Kasumi-1 (cell line): Measurements from ENCODE around the gene KRTAP1-4.
"Not testable (repeated sequence)": the region's sequence is repeated elsewhere in the genome, so short reads cannot be mapped to it uniquely, and the experiment has no call there.

Experiments used
- DNase-seq, 2 experiments: peaks; one replicate each; lab custom pipeline; 2025; lab: John Stamatoyannopoulos, UW

KRTAP1-4 gene

GRCh38 chr17:41046735-41047465 lies 16.9 kb upstream of the KRTAP1-4 start, which contains the start of gene KRTAP2-1:
KRTAP2-1 (minus strand) TSS chr17:41047316; CDS start chr17:41047267, 49 bp downstream.
- not testable (repeated sequence) for DNase-seq

GRCh38 chr17:41042953-41043352 lies 13.0 kb upstream of the KRTAP1-4 start:
- DNase-seq: no peak

- DNase-seq: not testable (repeated sequence)
Observed at GRCh38 chr17:41040783-41041571, 11.0 kb upstream of the KRTAP1-4 start, which contains the start of gene KRTAP1-1. KRTAP1-1 (minus strand) TSS chr17:41041450; CDS start chr17:41041397, 53 bp downstream.

GRCh38 chr17:41037853-41038350 lies 7.9 kb upstream of the KRTAP1-4 start:
- no peak for DNase-seq

- DNase-seq: not testable (repeated sequence)
Observed at GRCh38 chr17:41034346-41034935, 4.4 kb upstream of the KRTAP1-4 start, which contains the start of gene KRTAP1-3. KRTAP1-3 (minus strand) TSS chr17:41034874; CDS start chr17:41034821, 53 bp downstream.

GRCh38 chr17:41026715-41027471 lies 3.1 kb downstream of the KRTAP1-4 start, which contains the start of gene KRTAP1-5:
KRTAP1-5 (minus strand) TSS chr17:41027208; CDS start chr17:41027155, 53 bp downstream.
- no peak for DNase-seq

GRCh38 chr17:41024697-41025096 lies 5.3 kb downstream of the KRTAP1-4 start:
- DNase-seq: no peak

- DNase-seq: no peak
Observed at GRCh38 chr17:41020336-41020735, 9.7 kb downstream of the KRTAP1-4 start.

- DNase-seq: no peak
Observed at GRCh38 chr17:41019415-41019814, 10.6 kb downstream of the KRTAP1-4 start.

GRCh38 chr17:41018541-41018940 lies 11.5 kb downstream of the KRTAP1-4 start:
- DNase-seq: no peak

- no peak for DNase-seq
Observed at GRCh38 chr17:41016578-41017215, 13.3 kb downstream of the KRTAP1-4 start.

- no peak for DNase-seq
Observed at GRCh38 chr17:41015454-41015853, 14.5 kb downstream of the KRTAP1-4 start.

- DNase-seq: no peak
Observed at GRCh38 chr17:41013606-41014005, 16.4 kb downstream of the KRTAP1-4 start.

- no peak for DNase-seq
Observed at GRCh38 chr17:41013181-41013580, 16.8 kb downstream of the KRTAP1-4 start.

- no peak for DNase-seq
Observed at GRCh38 chr17:41012326-41013120, 17.5 kb downstream of the KRTAP1-4 start.

GRCh38 chr17:41010441-41010840 lies 19.6 kb downstream of the KRTAP1-4 start:
- no peak for DNase-seq

GRCh38 chr17:41009936-41010335 lies 20.1 kb downstream of the KRTAP1-4 start:
- DNase-seq: no peak

- no peak for DNase-seq
Observed at GRCh38 chr17:41009301-41009760, 20.7 kb downstream of the KRTAP1-4 start.

GRCh38 chr17:41008811-41009210 lies 21.2 kb downstream of the KRTAP1-4 start, which contains the start of gene KRTAP3-1:
KRTAP3-1 (minus strand) TSS chr17:41009128; CDS start chr17:41009074, 54 bp downstream.
- DNase-seq: no peak

- DNase-seq: no peak
Observed at GRCh38 chr17:41004397-41004796, 25.6 kb downstream of the KRTAP1-4 start.
